ENCODE data around the gene GNAQ.
"Not testable (repeated sequence)": the region's sequence is repeated elsewhere in the genome, so short reads cannot be mapped to it uniquely, and the experiment has no call there.

The GNAQ gene

DNA sequence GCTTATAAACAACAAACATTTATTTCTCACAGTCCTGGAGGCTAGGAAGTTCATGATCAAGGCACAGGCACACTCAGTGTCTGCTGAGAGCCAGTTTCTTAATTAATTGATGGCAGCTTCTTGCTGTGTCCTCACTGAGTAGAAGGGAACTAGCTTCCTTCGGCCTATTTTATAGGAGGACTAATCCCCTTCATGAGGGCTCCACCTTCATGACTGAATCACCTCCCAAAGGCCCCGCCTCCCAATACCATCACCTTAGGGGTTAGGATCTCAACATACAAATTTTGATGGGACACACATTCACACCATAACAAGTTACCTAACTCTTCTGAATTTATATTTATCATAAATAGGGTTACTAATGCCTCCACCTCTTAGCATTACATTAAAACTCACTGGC lies 129.8 kb downstream of the GNAQ start:
- DNase-seq (ENCODE audit: low spot score), result no peak

DNA sequence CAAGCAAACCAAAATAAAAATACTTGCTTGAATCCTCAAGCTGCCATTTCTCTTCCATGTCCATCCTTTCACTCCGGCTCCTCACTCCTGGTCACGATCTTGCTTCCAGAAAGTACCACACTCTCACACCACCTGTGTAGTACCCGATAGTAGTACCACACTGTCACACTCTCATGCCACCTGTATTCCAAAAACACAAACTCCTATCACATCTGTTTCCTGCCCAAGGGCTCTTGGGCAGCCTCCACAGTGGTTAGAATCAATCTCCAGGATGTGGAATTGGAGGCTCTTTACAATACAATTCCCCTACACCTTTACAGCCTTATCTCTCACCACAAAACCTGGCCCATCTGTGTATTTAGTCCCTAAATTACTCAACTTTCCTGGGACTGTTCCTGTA lies 130.6 kb downstream of the GNAQ start:
- no peak for DNase-seq (ENCODE audit: low spot score)

DNA sequence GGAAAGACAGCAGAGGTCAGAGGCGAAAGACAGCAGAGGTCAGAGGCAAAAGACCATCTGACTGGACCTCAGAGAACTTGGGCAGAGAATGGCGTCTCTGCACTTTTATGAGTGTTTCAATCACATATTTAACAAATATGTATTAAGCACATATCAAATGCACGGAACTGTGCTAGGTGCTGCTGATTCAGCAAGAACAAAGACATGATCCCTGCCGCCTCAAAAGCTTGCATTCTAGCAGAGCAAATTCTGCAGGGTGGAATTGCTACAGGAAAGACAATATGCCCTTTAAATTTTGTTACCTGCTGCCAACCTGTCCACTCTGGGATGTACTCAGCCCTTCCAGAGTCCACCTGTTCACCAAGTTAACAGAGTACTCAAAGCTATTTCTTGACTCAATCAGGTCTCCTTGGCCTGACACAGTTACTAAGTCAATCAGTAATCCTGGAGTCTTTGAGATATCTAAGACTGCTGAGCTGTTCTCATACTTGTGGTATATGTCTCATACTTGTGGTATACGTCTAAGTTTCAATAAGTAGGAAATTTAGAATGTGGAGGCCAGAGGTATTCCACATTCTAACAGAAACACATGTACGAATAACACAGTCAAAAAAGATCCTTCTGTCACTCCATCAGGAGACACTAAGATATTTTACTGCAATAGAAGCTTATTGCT lies 131.8 kb downstream of the GNAQ start:
- peak; percentile 62 for DNase-seq (ENCODE audit: low spot score)

GRCh38 chr9:77898864-77899263 lies 132.7 kb downstream of the GNAQ start:
- DNase-seq (ENCODE audit: low spot score), result no peak

GRCh38 chr9:77896938-77897667 lies 134.5 kb downstream of the GNAQ start:
- no peak for DNase-seq (ENCODE audit: low spot score)

- no peak for DNase-seq (ENCODE audit: low spot score)
These were observed 135.2 kb downstream of the GNAQ start for GRCh38 chr9:77896269-77896937.

DNA sequence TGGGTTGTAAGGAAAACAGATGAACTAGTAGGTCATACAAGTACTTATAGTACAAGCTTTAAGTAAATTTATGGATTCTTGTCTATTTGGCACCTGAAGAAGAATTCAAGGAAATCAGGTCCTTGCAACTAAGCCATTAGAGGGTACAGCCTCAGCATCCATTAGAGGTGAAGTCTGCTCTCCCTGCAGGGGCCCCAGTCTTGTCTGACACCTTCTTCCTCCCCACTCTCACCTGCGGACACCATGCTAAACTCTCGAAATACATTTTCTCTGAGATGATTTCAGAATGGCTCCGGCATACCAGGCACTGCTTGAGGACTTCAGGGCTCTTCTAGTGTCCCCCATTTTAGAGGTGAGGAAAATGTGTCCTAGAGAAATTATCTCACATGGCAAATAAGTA lies 137.9 kb downstream of the GNAQ start:
- DNase-seq (ENCODE audit: low spot score), result no peak

- no peak for DNase-seq (ENCODE audit: low spot score)
These were observed 138.6 kb downstream of the GNAQ start for GRCh38 chr9:77892955-77893514.

DNA sequence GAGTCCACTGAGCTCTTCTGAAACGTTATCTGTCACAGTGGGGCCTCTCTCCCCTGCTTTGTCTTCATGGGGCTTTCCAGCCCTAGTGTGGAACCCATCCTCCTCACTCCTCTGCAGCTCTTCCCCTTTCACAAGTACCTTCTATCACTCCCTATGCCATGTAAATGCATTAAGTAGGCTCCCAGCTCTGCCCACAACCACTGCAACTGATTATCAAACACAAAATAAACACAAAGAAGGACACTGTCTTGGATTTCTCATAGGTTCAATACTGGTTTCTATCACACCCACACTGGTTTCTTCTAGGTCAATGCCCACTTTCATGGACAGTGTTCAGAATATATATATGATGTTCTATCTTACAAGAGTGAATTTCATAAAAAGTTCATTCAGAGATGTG lies 139.4 kb downstream of the GNAQ start:
- no peak for DNase-seq (ENCODE audit: low spot score)

- DNase-seq (ENCODE audit: low spot score), result no peak
These were observed 140.3 kb downstream of the GNAQ start for GRCh38 chr9:77891128-77891800.

DNA sequence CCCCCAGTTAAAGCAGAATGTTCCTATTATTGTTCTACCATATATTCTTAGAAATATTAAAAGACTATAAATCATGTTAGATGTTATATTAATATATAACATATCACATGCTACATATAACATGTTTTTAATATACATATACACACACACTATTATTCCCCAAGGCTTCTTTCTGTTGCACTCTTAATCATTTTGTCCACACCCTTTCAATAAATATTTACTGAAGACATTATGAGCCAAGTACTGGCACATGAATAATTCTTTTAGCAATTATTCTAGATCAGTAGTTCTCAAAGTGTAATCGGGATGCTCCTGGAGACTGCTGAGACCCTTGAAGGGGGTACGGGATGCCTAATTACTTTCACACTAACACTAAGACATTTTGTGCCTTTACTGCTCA lies 143.9 kb downstream of the GNAQ start:
- DNase-seq (ENCODE audit: low spot score), result no peak

- no peak for DNase-seq (ENCODE audit: low spot score)
These were observed 146.4 kb downstream of the GNAQ start for GRCh38 chr9:77885104-77885672.

DNA sequence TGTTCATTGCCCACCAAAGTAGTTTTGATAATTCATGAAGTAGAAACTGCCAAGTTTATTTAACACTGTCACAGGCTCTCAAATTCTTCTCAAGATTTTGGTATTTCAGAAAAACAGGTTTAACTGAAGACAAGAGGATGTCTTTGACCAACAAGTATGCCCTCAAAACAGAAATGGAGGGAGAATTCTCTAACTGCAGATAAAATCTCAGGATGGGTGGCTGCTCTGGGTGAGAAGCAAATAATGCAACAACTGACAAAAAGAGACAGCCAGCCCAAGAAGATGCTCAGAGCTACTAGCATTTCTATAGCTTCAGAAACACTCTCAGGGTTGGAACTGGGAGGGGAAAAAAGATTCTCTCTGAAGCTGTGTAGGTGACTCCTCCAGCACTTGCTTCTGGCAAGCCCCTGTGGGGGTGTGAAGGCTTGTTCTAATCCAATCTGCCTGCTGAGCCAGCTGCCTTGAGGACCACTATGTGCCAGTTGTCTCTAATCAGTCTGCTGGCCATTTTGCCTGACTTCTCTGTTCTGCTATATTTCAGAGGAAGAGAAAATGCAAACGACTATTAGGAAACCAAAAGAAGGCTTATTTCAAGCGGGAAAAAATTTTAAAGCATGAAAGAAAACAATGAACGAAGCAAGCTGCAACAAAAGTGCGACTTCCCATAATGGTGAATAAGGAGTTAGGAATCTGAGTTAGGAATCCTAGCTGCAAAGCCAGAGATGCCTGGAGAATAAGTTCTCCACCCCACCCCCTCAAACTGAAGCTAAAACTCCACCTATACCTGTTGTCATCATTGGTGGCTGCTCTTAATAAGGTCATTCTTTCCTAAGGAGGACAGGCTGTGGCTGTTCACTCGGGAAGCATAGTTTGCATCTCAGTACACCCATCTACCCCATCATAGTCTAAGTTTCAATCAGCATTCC lies 147.5 kb downstream of the GNAQ start:
- DNase-seq (ENCODE audit: low spot score), result peak; percentile 43

DNA sequence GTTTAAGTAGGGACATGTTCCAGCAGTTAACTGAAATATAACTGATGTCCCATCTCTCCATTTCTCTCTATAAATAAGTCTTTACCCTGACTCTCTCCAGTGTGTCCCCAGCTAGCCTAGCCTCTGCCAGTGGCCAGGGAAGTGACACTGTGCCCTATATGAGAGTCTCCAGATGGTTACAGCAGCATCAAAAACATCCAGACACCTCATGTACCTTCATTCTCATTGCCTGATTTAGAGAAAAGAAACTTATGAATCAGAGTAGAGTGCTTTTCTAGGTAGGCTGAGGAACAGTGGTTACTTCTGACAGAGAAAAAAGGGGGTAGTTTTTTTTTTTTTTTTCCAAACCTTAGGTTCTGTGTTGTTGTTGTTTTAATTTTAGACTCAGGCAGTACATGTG lies 148.5 kb downstream of the GNAQ start:
- no peak for DNase-seq (ENCODE audit: low spot score)

- no peak for DNase-seq (ENCODE audit: low spot score)
These were observed 149.3 kb downstream of the GNAQ start for GRCh38 chr9:77882294-77882693.

DNA sequence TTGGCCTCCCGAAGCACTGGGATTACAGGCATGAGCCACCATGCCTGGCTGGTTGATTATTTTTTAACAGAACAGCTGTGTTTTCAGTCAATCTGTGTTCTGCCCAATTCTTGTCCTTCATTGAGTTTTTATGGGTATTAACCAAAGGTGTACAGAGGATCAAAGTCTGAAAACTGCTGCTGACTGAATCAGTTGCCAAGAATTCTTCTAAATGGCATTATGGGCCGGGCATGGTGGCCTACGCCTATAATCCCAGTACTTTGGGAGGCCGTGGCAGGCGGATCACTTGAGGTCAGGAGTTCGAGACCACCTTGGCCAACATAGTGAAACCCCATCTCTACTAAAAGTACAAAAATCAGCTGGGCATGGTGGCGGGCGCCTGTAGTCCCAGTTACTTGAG lies 150.0 kb downstream of the GNAQ start:
- DNase-seq (ENCODE audit: low spot score), result not testable (repeated sequence)

- DNase-seq (ENCODE audit: low spot score), result no peak
These were observed 150.5 kb downstream of the GNAQ start for GRCh38 chr9:77881111-77881510.

- no peak for DNase-seq (ENCODE audit: low spot score)
These were observed 152.1 kb downstream of the GNAQ start for GRCh38 chr9:77879437-77879943.

GRCh38 chr9:77878793-77879192 lies 152.8 kb downstream of the GNAQ start:
- DNase-seq (ENCODE audit: low spot score), result not testable (repeated sequence)

- no peak for DNase-seq (ENCODE audit: low spot score)
These were observed 153.6 kb downstream of the GNAQ start for GRCh38 chr9:77877976-77878375.

DNA sequence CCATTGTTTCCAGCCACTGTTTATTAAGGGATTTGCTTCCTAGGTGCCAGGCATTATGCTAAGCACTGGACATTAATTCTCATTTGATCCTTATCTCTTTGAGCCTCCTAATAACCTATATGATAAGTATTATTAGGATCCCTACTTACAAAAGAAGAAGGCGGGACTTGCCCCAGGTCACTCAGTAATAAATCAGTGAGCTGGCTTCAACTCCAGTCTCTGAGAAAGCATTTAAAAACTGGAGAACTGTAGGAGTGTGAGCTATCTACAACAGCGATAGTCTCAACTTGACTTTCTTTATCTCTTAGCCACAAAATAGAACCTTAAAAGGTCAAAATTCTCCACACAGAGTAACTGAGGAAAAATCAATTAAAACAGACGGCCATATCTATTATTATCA lies 155.0 kb downstream of the GNAQ start:
- no peak for DNase-seq (ENCODE audit: low spot score)
